ENCODE data around the gene MRPL48.
"Not testable (repeated sequence)": the region's sequence is repeated elsewhere in the genome, so short reads cannot be mapped to it uniquely, and the experiment has no call there.

The MRPL48 gene

GRCh38 chr11:73787643-73788558 is at the start of gene MRPL48:
Gene MRPL48 (plus strand): TSS chr11:73787874. CDS start chr11:73787972, 98 bp downstream.
- peak in 55 of 56 donors; percentile 33 to 94 (median 80) for DNase-seq

GRCh38 chr11:73743045-73743444 is 44.6 kb upstream of the MRPL48 start:
- DNase-seq, result no peak

- no peak for DNase-seq
Measured at GRCh38 chr11:73746701-73747100, 41.0 kb upstream of the MRPL48 start.

- no peak for DNase-seq
Measured at GRCh38 chr11:73747762-73748161, 39.9 kb upstream of the MRPL48 start.

- DNase-seq, result no peak
Measured at GRCh38 chr11:73748300-73748699, 39.4 kb upstream of the MRPL48 start.

GRCh38 chr11:73749118-73749517 is 38.6 kb upstream of the MRPL48 start:
- DNase-seq, result no peak

- no peak for DNase-seq
Measured at GRCh38 chr11:73750228-73750627, 37.4 kb upstream of the MRPL48 start.

- not testable (repeated sequence) for DNase-seq
Measured at GRCh38 chr11:73750862-73751261, 36.8 kb upstream of the MRPL48 start.

GRCh38 chr11:73752216-73752867 is 35.3 kb upstream of the MRPL48 start:
- peak in 2 of 56 donors; percentile 13 to 32 for DNase-seq

- no peak for DNase-seq
Measured at GRCh38 chr11:73752903-73753302, 34.8 kb upstream of the MRPL48 start.

- no peak for DNase-seq
Measured at GRCh38 chr11:73753938-73754337, 33.7 kb upstream of the MRPL48 start.

- no peak for DNase-seq
Measured at GRCh38 chr11:73755670-73756069, 32.0 kb upstream of the MRPL48 start.

- DNase-seq, result no peak
Measured at GRCh38 chr11:73757598-73757997, 30.1 kb upstream of the MRPL48 start.

GRCh38 chr11:73758451-73758850 is 29.2 kb upstream of the MRPL48 start:
- DNase-seq, result no peak

GRCh38 chr11:73759610-73760134 is 28.0 kb upstream of the MRPL48 start:
- peak in 3 of 56 donors; percentile 39 to 54 (median 46) for DNase-seq

- DNase-seq, result peak in 33 of 56 donors; percentile 12 to 65 (median 43)
Measured at GRCh38 chr11:73760135-73760678, 27.5 kb upstream of the MRPL48 start.

GRCh38 chr11:73760679-73761402 is 26.8 kb upstream of the MRPL48 start, which contains the start of gene RAB6A:
Gene RAB6A (minus strand): TSS chr11:73761074. CDS start chr11:73760635, 439 bp downstream.
- peak; percentile 87 to 100 (median 99) for DNase-seq

- DNase-seq, result no peak
Measured at GRCh38 chr11:73761403-73761945, 26.2 kb upstream of the MRPL48 start.

GRCh38 chr11:73762732-73763131 is 24.9 kb upstream of the MRPL48 start:
- no peak for DNase-seq

- DNase-seq, result peak in 1 of 56 donors; percentile 3
Measured at GRCh38 chr11:73766763-73767162, 20.9 kb upstream of the MRPL48 start.

- DNase-seq, result not testable (repeated sequence)
Measured at GRCh38 chr11:73770811-73771210, 16.9 kb upstream of the MRPL48 start.
